CD14-positive monocyte (primary cell): ENCODE measurements around the gene MXI1. TPM values are rescaled to one million over a fixed set of nuclear protein-coding genes. Genes with fewer than 3 reads are reported as not detected.

Experiments
- DNase-seq, 3 donors: peaks; one replicate each; pipeline ENCODE4 v3.0.0-alpha.2; 2011 to 2022
- H2AFZ ChIP-seq: 2 replicates; pipeline ENCODE4 v1.6.0; 2012; ENCODE audit warnings: mild to moderate bottlenecking, low read depth, low read length, inconsistent platforms; ENCODE audit not compliant: insufficient read depth, poor library complexity, severe bottlenecking
- H3K27ac ChIP-seq, 2 donors: 1 replicate in 1 of 2; 2 replicates in 1 of 2; pipeline ENCODE4 v1.5.1; 2012 to 2013; ENCODE audit warnings: low read length in 2 of 2, control low read depth in 1 of 2, inconsistent platforms in 1 of 2, low read depth in 1 of 2, mild to moderate bottlenecking in 1 of 2
- H3K27me3 ChIP-seq, 2 donors: one replicate each; pipeline versions ENCODE4 v1.6.0 to v1.6.1; 2011 to 2013; ENCODE audit warnings: low read length in 2 of 2; ENCODE audit not compliant: control insufficient read depth in 2 of 2, insufficient read depth in 2 of 2
- H3K36me3 ChIP-seq, 2 donors: replicated peaks in 1 of 2; 1 replicate in 1 of 2; 2 replicates in 1 of 2; pipeline versions ENCODE4 v1.5.1 to v1.6.1; 2012 to 2013; ENCODE audit warnings: low read length in 2 of 2, control low read depth in 1 of 2, inconsistent platforms in 1 of 2, mild to moderate bottlenecking in 1 of 2; ENCODE audit not compliant: insufficient read depth in 2 of 2, control insufficient read depth in 1 of 2
- H3K4me1 ChIP-seq, 2 donors: 1 replicate in 1 of 2; 2 replicates in 1 of 2; pipeline versions ENCODE4 v1.5.1 to v1.6.1; 2012 to 2013; ENCODE audit warnings: low read length in 2 of 2, control low read depth in 1 of 2, inconsistent platforms in 1 of 2, mild to moderate bottlenecking in 1 of 2, moderate library complexity in 1 of 2; ENCODE audit not compliant: insufficient read depth in 2 of 2, control insufficient read depth in 1 of 2
- H3K4me2 ChIP-seq: replicated peaks from 2 replicates; pipeline ENCODE3; 2012; ENCODE audit warnings: low read length, moderate library complexity, mild to moderate bottlenecking; ENCODE audit not compliant: poor library complexity, severe bottlenecking; ENCODE audit errors: extremely low read depth
- H3K4me3 ChIP-seq, 3 experiments: fragments of 200-600 bp in 1 of 3; sonication (generic) in 1 of 3; replicated peaks in 1 of 3; 1 replicate in 2 of 3; 2 replicates in 1 of 3; pipeline ENCODE4 v1.5.1; 2011 to 2013; ENCODE audit warnings: low read length in 3 of 3, mild to moderate bottlenecking in 3 of 3, control low read depth in 2 of 3, low read depth in 2 of 3, inconsistent platforms in 1 of 3, moderate library complexity in 1 of 3
- H3K79me2 ChIP-seq: 2 replicates; pipeline ENCODE4 v1.6.0; 2012; ENCODE audit warnings: mild to moderate bottlenecking, control low read depth, inconsistent platforms, low read length, moderate library complexity; ENCODE audit not compliant: insufficient read depth
- H3K9ac ChIP-seq: 2 replicates; pipeline ENCODE4 v1.6.0; 2017; ENCODE audit warnings: low read length, mild to moderate bottlenecking; ENCODE audit not compliant: insufficient read depth, poor library complexity, severe bottlenecking
- H3K9me3 ChIP-seq, 2 donors: replicated peaks in 1 of 2; 1 replicate in 1 of 2; 2 replicates in 1 of 2; pipeline versions ENCODE4 v1.5.1 to v1.6.1; 2012 to 2013; ENCODE audit warnings: low read length in 2 of 2, control low read depth in 1 of 2; ENCODE audit not compliant: control insufficient read depth in 1 of 2, insufficient read depth in 1 of 2
- H4K20me1 ChIP-seq: 2 replicates; pipeline ENCODE4 v1.6.0; 2012; ENCODE audit warnings: mild to moderate bottlenecking, low read length, control low read depth, moderate library complexity; ENCODE audit not compliant: insufficient read depth
- H3K27ac Mint-ChIP-seq, 7 donors: one replicate each; pipeline ENCODE4 v1.8.0; 2020; ENCODE audit warnings: mild to moderate bottlenecking in 7 of 7, mixed read lengths in 7 of 7, moderate library complexity in 6 of 7, inconsistent platforms in 2 of 7
- H3K27me3 Mint-ChIP-seq, 3 donors: one replicate each; pipeline ENCODE4 v1.8.0; 2021 to 2022; ENCODE audit warnings: low read depth in 3 of 3, mild to moderate bottlenecking in 3 of 3, mixed read lengths in 3 of 3, moderate library complexity in 3 of 3, inconsistent platforms in 1 of 3
- H3K36me3 Mint-ChIP-seq, 2 donors: one replicate each; pipeline ENCODE4 v1.8.0; 2020; ENCODE audit warnings: mixed read lengths in 2 of 2, inconsistent platforms in 1 of 2, mild to moderate bottlenecking in 1 of 2
- H3K4me1 Mint-ChIP-seq: one replicate; pipeline ENCODE4 v1.8.0; 2020; ENCODE audit warnings: mild to moderate bottlenecking, mixed read lengths
- H3K4me3 Mint-ChIP-seq, 2 donors: one replicate each; pipeline ENCODE4 v1.8.0; 2020; ENCODE audit warnings: mild to moderate bottlenecking in 2 of 2, mixed read lengths in 2 of 2, moderate library complexity in 1 of 2
- H3K9me3 Mint-ChIP-seq, 7 donors: one replicate each; pipeline ENCODE4 v1.8.0; 2020 to 2022; ENCODE audit warnings: mixed read lengths in 7 of 7, mild to moderate bottlenecking in 6 of 7, moderate library complexity in 6 of 7, inconsistent platforms in 2 of 7
- CTCF ChIP-seq: fragments of 200-600 bp; IDR thresholded peaks from one replicate; pipeline ENCODE4 v1.8.0; 2022; ENCODE audit warnings: antibody characterized with exemption, mild to moderate bottlenecking
- WGBS: methylation state at CpG from one replicate; pipeline ENCODE4 v1.1.5; 2013; ENCODE audit warnings: missing lambda C conversion rate; ENCODE audit not compliant: insufficient coverage; 5-methylcytosine and 5-hydroxymethylcytosine counted together
- intact Hi-C, 2 donors: fragments of 100-400 bp; cut with micrococcal nuclease; formaldehyde crosslinking; loops; one replicate each; pipeline versions ENCODE4 v1.15.0 to v1.15.1; 2023
- polyA plus RNA-seq, 3 donors: library from polyadenylated mRNA; depleted of rRNA in 1 of 3; unstranded in 2 of 3; stranded (reverse) in 1 of 3; fragments of 300-500 nt in 2 of 3; fragments of >200 nt in 1 of 3; fragmentation: Illumina TruSeq in 2 of 3; gene quantifications; 1 replicate in 2 of 3; 2 replicates in 1 of 3; pipeline ENCODE4 v1.2.3, GENCODE V29; 2012 to 2021

The MXI1 gene
- polyA plus RNA-seq, 3 donors: 13.1 to 25.7 (median 21.6) TPM

GRCh38 chr10:110239892-110240291, 32.5 kb downstream of the MXI1 start:
- H3K27me3 Mint-ChIP-seq: peaks cover 0 to 1% (median 0%) of the 10 kb centered on the region in 3 donors
- Histone ChIP-seq H3K9me3 (no peaks in the 10 kb centered on the region), H3K4me3 (no peak overlapping the region), H3K4me1 (peaks cover 7 to 17% of the 10 kb centered on the region in 2 donors), H3K4me2 (no peak overlapping the region), H4K20me1 (peaks cover 36% of the 10 kb centered on the region), H2AFZ (no peak overlapping the region), H3K27ac (no peak overlapping the region), H3K36me3 (peaks cover 4 to 18% of the 10 kb centered on the region in 2 donors), H3K79me2 (peaks cover 54% of the 10 kb centered on the region), H3K9ac (no peak overlapping the region), H3K27me3 (no peaks in the 10 kb centered on the region)
- no peak overlapping the region for H3K4me3 Mint-ChIP-seq
- no peaks in the 10 kb centered on the region for H3K9me3 Mint-ChIP-seq
- H3K4me1 Mint-ChIP-seq: peaks cover 24% of the 10 kb centered on the region
- TF ChIP-seq CTCF: no peak
- peak overlapping the region in 2 of 7 donors; percentile 38 to 62 for H3K27ac Mint-ChIP-seq
- intact Hi-C loops: no loop called here
- peaks cover 14 to 23% of the 10 kb centered on the region in 2 donors for H3K36me3 Mint-ChIP-seq
- DNase-seq: no peak

GRCh38 chr10:110241407-110241806, 34.0 kb downstream of the MXI1 start:
- peaks cover 7 to 17% of the 10 kb centered on the region in 2 donors for H3K4me1 ChIP-seq
- H4K20me1 ChIP-seq: peaks cover 36% of the 10 kb centered on the region
- no peak for DNase-seq
- no peak overlapping the region for H3K9ac ChIP-seq
- H3K27ac ChIP-seq: no peak overlapping the region
- no peak overlapping the region for H2AFZ ChIP-seq
- Mint-ChIP-seq H3K4me3 (no peak overlapping the region), H3K36me3 (peaks cover 24 to 31% of the 10 kb centered on the region in 2 donors), H3K27me3 (no peaks in the 10 kb centered on the region), H3K4me1 (peaks cover 24% of the 10 kb centered on the region), H3K27ac (no peak overlapping the region), H3K9me3 (no peaks in the 10 kb centered on the region)
- H3K27me3 ChIP-seq: no peaks in the 10 kb centered on the region
- H3K4me2 ChIP-seq: no peak overlapping the region
- H3K4me3 ChIP-seq: no peak overlapping the region
- peaks cover 49% of the 10 kb centered on the region for H3K79me2 ChIP-seq
- no CpG with 5 or more reads among the region's 3 CpGs for WGBS
- no peaks in the 10 kb centered on the region for H3K9me3 ChIP-seq
- TF ChIP-seq CTCF: no peak
- intact Hi-C loops: no loop called here
- peaks cover 14 to 33% of the 10 kb centered on the region in 2 donors for H3K36me3 ChIP-seq
